Uterus (tissue), 2 donors: ENCODE results near the gene GASK1A.

Source experiments
- CTCF ChIP-seq, 4 experiments: fragments of 200-600 bp in 2 of 4; fragments of 450-650 bp in 2 of 4; sonication (generic) in 2 of 4; IDR thresholded peaks; one replicate each; pipeline ENCODE4 v1.5.1; 2016 to 2019; ENCODE audit warnings: antibody characterized with exemption in 4 of 4, mild to moderate bottlenecking in 2 of 4, moderate library complexity in 1 of 4
- POLR2A ChIP-seq, 2 donors: fragments of 450-650 bp; IDR thresholded peaks; one replicate each; pipeline ENCODE4 v1.6.1; 2016; ENCODE audit warnings: antibody characterized with exemption in 2 of 2, mild to moderate bottlenecking in 1 of 2, moderate library complexity in 1 of 2

- no peak for TF ChIP-seq CTCF (IDR thresholded peaks at IDR 0.05)
- TF ChIP-seq POLR2A (IDR thresholded peaks at IDR 0.05), result no peak
Measured at GRCh38 chr3:43046583-43046982, 67.5 kb downstream of the GASK1A start.
